ENCODE data around the gene DEXI. TPM values are rescaled to one million over a fixed set of nuclear protein-coding genes. Genes with fewer than 3 reads are reported as not detected.
"Not testable (repeated sequence)": the region's sequence is repeated elsewhere in the genome, so short reads cannot be mapped to it uniquely, and the experiment has no call there.

Gene DEXI
- total RNA-seq, 1 donor from 2014 or later, result 42.8 TPM

DNA sequence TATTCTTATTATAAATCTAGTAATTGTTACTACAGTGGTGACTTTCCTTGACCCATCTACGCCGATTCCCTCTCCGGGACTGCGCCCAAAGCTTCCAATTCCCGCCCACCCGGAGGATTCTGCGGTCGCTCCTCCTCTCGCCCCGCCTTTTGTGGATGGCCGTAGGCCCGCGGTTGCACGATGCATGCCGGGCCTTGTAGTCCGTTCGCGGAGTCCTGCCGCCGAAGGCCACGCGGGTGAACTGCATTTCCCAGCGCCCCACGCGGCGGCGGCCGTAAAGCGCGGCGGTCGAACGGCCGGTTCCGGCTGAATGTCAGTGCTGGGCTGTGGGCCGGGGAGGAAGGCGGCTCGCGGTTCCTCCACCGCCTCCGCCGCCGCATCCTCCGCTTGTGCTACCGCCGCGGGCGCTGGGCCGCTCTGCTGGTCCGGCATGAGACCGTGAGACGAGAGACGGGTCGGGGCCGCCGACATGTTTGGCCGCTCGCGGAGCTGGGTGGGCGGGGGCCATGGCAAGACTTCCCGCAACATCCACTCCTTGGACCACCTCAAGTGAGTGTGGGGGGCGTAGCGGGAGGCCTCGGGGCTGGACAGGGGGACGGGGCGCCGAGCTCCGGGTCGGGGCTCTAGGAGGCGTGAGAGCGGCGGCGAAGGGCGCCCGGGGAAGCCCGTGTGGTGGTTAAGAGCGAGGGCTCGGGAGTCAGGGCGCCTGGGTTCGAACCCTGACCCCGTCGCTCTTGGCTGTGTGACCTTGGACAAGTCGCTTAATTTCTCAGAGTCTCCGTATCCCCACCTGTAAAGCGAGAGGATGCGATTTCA is 2.2 kb upstream of the DEXI start, which contains the start of gene CLEC16A:
CLEC16A (plus strand) TSS at position 316 of the 816 bp plus-strand sequence; CDS start at position 470, 154 bp downstream.
- no peaks in the 10 kb centered on the region for H3K27me3 ChIP-seq (ENCODE audit: control insufficient read depth in 3 of 3, insufficient read depth in 3 of 3, low read length in 3 of 3)
- peak within 1 kb of the TSS; percentile 70 to 88 (median 82) for H3K4me3 ChIP-seq (ENCODE audit: low read length in 3 of 3)
- H3K27ac ChIP-seq (ENCODE audit: low read depth, low read length), result peak within 1 kb of the TSS; percentile 82
- peak within 1 kb of the TSS; percentile 71 to 87 (median 76) for H3K9ac ChIP-seq (ENCODE audit: low read depth in 1 of 3, low read length in 3 of 3)
- H3K36me3 ChIP-seq (ENCODE audit: control insufficient read depth in 3 of 3, insufficient read depth in 3 of 3, low read length in 3 of 3), result no peaks in the 10 kb centered on the region
- no peaks in the 10 kb centered on the region for H3K9me3 ChIP-seq (ENCODE audit: control insufficient read depth in 3 of 3, low read length in 3 of 3)
- H3K4me1 ChIP-seq (ENCODE audit: control insufficient read depth in 3 of 3, insufficient read depth in 3 of 3, low read length in 3 of 3), result peaks cover 44 to 59% (median 56%) of the 10 kb centered on the region in 3 donors

DNA sequence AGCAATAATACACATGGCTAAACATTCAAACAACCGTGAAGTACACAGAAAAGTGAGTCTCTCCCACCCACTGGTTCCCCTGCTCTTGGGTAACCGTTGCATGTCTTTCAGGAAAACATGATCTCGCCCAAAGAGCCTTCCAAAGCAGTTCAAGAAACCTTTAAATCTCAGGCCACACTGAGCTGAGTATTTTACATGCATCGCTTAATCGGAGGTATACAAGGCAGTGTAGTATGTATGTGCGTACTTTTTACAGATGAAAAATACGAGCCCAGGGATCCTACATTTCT is 741 bp upstream of the DEXI start:
- Histone ChIP-seq H3K9me3 (ENCODE audit: control insufficient read depth in 3 of 3, low read length in 3 of 3) (no peaks in the 10 kb centered on the region), H3K4me3 (ENCODE audit: low read length in 3 of 3) (peak overlapping the region in 1 of 3 donors; percentile 82), H3K27me3 (ENCODE audit: control insufficient read depth in 3 of 3, insufficient read depth in 3 of 3, low read length in 3 of 3) (no peaks in the 10 kb centered on the region), H3K9ac (ENCODE audit: low read depth in 1 of 3, low read length in 3 of 3) (peak overlapping the region; percentile 79 to 87 (median 81)), H3K27ac (ENCODE audit: low read depth, low read length) (peak overlapping the region; percentile 82), H3K4me1 (ENCODE audit: control insufficient read depth in 3 of 3, insufficient read depth in 3 of 3, low read length in 3 of 3) (peaks cover 59 to 73% (median 70%) of the 10 kb centered on the region in 3 donors), H3K36me3 (ENCODE audit: control insufficient read depth in 3 of 3, insufficient read depth in 3 of 3, low read length in 3 of 3) (peaks cover 0 to 2% (median 0%) of the 10 kb centered on the region in 3 donors)

DNA sequence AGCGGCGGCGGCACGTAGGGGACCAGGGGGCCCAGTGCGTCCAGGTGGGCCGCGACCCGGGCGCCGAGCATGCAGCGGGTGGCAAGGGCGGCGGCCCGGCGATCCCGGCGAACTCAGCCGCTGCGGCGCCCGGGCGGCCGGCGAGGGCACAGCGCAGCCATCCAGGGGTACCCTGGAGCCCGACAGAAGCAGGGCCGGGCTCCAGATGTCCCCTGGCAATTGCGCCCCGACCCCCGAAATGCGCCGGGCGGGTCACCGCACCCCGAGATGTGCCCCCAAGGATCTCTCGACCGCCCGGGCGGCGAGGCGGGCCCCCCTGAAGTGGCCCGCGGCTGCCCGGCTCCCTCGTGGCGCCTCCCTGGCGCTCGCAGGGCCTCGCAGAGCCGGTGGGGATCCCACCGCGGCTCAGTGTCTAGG is 325 bp downstream of the DEXI start:
- peak overlapping the region; percentile 82 to 95 (median 95) for H3K4me3 ChIP-seq (ENCODE audit: low read length in 3 of 3)
- peaks cover 69 to 79% (median 77%) of the 10 kb centered on the region in 3 donors for H3K4me1 ChIP-seq (ENCODE audit: control insufficient read depth in 3 of 3, insufficient read depth in 3 of 3, low read length in 3 of 3)
- H3K27ac ChIP-seq (ENCODE audit: low read depth, low read length), result peak overlapping the region; percentile 82
- not testable (repeated sequence) for H3K9me3 ChIP-seq (ENCODE audit: control insufficient read depth in 3 of 3, low read length in 3 of 3); H3K27me3 ChIP-seq (ENCODE audit: control insufficient read depth in 3 of 3, insufficient read depth in 3 of 3, low read length in 3 of 3); H3K36me3 ChIP-seq (ENCODE audit: control insufficient read depth in 3 of 3, insufficient read depth in 3 of 3, low read length in 3 of 3)
- H3K9ac ChIP-seq (ENCODE audit: low read depth in 1 of 3, low read length in 3 of 3), result peak overlapping the region; percentile 86 to 97 (median 91)

DNA sequence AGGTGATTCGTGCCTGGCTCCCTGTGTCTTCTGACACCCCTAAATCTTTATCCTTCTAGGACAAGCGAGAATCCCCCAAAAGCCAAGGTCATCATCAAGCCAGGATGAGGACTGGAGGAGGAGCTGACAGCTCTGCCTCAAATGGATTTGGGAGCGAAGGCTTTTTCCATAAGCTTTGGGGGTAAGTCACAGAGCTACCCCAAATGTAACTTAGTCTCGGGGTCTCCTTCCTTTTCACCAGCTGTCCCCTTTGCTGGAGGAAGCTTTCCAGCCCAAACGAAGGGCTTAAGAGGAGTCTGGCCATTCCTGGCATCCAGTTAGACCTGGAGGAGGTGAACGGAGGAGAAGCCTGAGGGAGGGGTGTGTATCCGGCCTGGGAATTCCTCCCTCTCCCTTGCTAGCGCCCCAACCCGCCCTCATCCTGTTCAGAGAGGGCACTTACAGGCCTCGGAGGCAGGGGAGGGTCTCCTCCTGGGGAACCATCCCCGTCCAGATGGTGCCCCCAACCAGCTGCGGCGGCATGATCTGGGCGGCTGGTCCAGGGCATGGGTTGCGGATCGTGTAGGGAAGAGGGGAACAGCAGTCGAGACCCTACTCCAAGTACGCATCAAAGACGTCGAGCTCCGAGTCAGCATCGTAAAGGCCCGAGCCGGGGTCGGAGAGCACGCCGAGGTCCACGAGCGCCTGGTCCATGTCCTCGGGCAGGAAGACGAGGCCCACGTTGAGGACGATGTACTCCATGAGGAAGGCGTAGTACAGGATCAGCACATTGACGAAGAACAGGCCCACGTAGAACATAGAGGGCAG is 938 bp downstream of the DEXI start:
- H3K4me3 ChIP-seq (ENCODE audit: low read length in 3 of 3), result peak overlapping the region; percentile 82 to 95 (median 95)
- peaks cover 75 to 83% (median 78%) of the 10 kb centered on the region in 3 donors for H3K4me1 ChIP-seq (ENCODE audit: control insufficient read depth in 3 of 3, insufficient read depth in 3 of 3, low read length in 3 of 3)
- H3K36me3 ChIP-seq (ENCODE audit: control insufficient read depth in 3 of 3, insufficient read depth in 3 of 3, low read length in 3 of 3), result peaks cover 0 to 3% (median 2%) of the 10 kb centered on the region in 3 donors
- H3K9me3 ChIP-seq (ENCODE audit: control insufficient read depth in 3 of 3, low read length in 3 of 3), result no peaks in the 10 kb centered on the region
- H3K27me3 ChIP-seq (ENCODE audit: control insufficient read depth in 3 of 3, insufficient read depth in 3 of 3, low read length in 3 of 3), result no peaks in the 10 kb centered on the region
- H3K9ac ChIP-seq (ENCODE audit: low read depth in 1 of 3, low read length in 3 of 3), result peak overlapping the region; percentile 86 to 97 (median 91)
- peak overlapping the region; percentile 82 for H3K27ac ChIP-seq (ENCODE audit: low read depth, low read length)

GRCh38 chr16:10940501-10941079 is 1.7 kb downstream of the DEXI start:
- Histone ChIP-seq H3K9ac (ENCODE audit: low read depth in 1 of 3, low read length in 3 of 3) (peak overlapping the region; percentile 86 to 97 (median 91)), H3K36me3 (ENCODE audit: control insufficient read depth in 3 of 3, insufficient read depth in 3 of 3, low read length in 3 of 3) (peaks cover 0 to 4% (median 2%) of the 10 kb centered on the region in 3 donors), H3K27ac (ENCODE audit: low read depth, low read length) (peak overlapping the region; percentile 82), H3K4me3 (ENCODE audit: low read length in 3 of 3) (peak overlapping the region; percentile 82 to 95 (median 95)), H3K9me3 (ENCODE audit: control insufficient read depth in 3 of 3, low read length in 3 of 3) (no peaks in the 10 kb centered on the region), H3K27me3 (ENCODE audit: control insufficient read depth in 3 of 3, insufficient read depth in 3 of 3, low read length in 3 of 3) (no peaks in the 10 kb centered on the region), H3K4me1 (ENCODE audit: control insufficient read depth in 3 of 3, insufficient read depth in 3 of 3, low read length in 3 of 3) (peaks cover 75 to 82% (median 78%) of the 10 kb centered on the region in 3 donors)

- peaks cover 0 to 4% (median 2%) of the 10 kb centered on the region in 3 donors for H3K36me3 ChIP-seq (ENCODE audit: control insufficient read depth in 3 of 3, insufficient read depth in 3 of 3, low read length in 3 of 3)
- H3K4me3 ChIP-seq (ENCODE audit: low read length in 3 of 3), result peak overlapping the region; percentile 82 to 95 (median 95)
- no peaks in the 10 kb centered on the region for H3K27me3 ChIP-seq (ENCODE audit: control insufficient read depth in 3 of 3, insufficient read depth in 3 of 3, low read length in 3 of 3)
- H3K9ac ChIP-seq (ENCODE audit: low read depth in 1 of 3, low read length in 3 of 3), result peak overlapping the region; percentile 86 to 97 (median 91)
- H3K9me3 ChIP-seq (ENCODE audit: control insufficient read depth in 3 of 3, low read length in 3 of 3), result no peaks in the 10 kb centered on the region
- H3K4me1 ChIP-seq (ENCODE audit: control insufficient read depth in 3 of 3, insufficient read depth in 3 of 3, low read length in 3 of 3), result peaks cover 71 to 83% (median 78%) of the 10 kb centered on the region in 3 donors
- peak overlapping the region; percentile 82 for H3K27ac ChIP-seq (ENCODE audit: low read depth, low read length)
Observed at GRCh38 chr16:10939649-10940234, 2.5 kb downstream of the DEXI start.

DNA sequence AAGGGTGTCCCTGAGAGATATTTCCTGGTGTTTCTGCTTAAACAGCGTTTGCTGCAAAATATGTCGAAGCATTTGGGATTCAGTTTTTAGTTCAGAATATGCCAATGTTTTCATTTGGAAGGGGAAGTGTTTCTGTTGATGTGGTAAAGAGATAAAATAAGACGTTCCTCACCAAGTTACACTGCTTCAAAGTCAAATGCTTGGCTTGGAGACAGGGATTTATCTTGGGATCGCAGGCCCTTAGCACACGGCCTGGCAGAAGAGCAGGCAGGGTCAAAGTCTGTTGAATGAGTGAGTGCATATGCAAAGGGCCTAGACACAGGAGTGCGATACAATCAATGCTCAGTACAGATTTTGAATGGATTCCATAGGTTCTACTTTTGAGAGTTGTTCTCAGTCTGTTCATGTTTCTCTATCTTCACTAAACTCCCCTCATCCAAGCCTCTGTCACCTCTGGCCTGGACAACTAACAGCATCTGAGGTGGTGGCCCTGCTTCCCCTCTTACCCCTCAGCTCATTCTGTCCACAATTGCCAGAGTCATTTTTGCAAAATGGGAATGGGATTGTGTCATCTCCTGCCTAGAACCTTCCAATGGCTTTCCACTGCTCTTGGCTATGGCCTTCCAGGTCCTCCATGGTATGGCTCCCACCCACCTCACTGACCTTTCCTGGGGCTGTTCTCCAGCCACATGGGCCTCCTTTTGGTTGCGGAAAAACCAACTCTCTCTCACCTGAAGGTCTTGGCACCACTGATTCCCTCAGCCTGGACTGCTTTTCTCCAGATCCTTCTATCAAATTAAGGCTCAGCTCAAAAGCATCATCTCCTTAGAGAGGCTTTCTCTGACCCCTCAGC is 3.2 kb downstream of the DEXI start:
- Histone ChIP-seq H3K36me3 (ENCODE audit: control insufficient read depth in 3 of 3, insufficient read depth in 3 of 3, low read length in 3 of 3) (peaks cover 0 to 4% (median 2%) of the 10 kb centered on the region in 3 donors), H3K4me3 (ENCODE audit: low read length in 3 of 3) (peak overlapping the region; percentile 82 to 95 (median 95)), H3K9ac (ENCODE audit: low read depth in 1 of 3, low read length in 3 of 3) (peak overlapping the region; percentile 81 to 97 (median 91)), H3K27ac (ENCODE audit: low read depth, low read length) (peak overlapping the region; percentile 82), H3K9me3 (ENCODE audit: control insufficient read depth in 3 of 3, low read length in 3 of 3) (no peaks in the 10 kb centered on the region), H3K4me1 (ENCODE audit: control insufficient read depth in 3 of 3, insufficient read depth in 3 of 3, low read length in 3 of 3) (peaks cover 78 to 90% (median 84%) of the 10 kb centered on the region in 3 donors), H3K27me3 (ENCODE audit: control insufficient read depth in 3 of 3, insufficient read depth in 3 of 3, low read length in 3 of 3) (no peaks in the 10 kb centered on the region)

DNA sequence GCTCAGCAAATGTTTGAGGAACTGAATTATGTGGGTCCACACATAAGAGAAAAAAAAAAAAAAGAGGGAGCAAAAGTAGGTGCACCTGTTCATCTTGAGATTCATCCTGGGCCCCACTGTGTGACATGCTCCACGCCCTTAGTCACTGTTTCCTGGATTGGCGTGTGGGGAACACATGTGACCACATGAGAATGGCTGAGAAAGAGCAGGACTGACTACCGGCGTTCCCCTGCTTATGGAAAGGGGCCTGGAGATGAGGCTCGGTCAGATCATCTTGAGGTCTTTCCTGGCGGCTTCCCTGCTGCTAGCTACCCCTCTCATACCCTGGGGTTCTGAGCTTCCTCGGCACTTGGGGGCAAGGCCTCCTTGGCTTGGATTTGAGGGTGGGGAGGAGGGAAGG is 3.9 kb downstream of the DEXI start:
- no peaks in the 10 kb centered on the region for H3K9me3 ChIP-seq (ENCODE audit: control insufficient read depth in 3 of 3, low read length in 3 of 3)
- peaks cover 2 to 9% (median 8%) of the 10 kb centered on the region in 3 donors for H3K36me3 ChIP-seq (ENCODE audit: control insufficient read depth in 3 of 3, insufficient read depth in 3 of 3, low read length in 3 of 3)
- H3K4me1 ChIP-seq (ENCODE audit: control insufficient read depth in 3 of 3, insufficient read depth in 3 of 3, low read length in 3 of 3), result peaks cover 82 to 90% (median 85%) of the 10 kb centered on the region in 3 donors
- H3K27ac ChIP-seq (ENCODE audit: low read depth, low read length), result peak overlapping the region; percentile 82
- peak overlapping the region; percentile 81 to 97 (median 91) for H3K9ac ChIP-seq (ENCODE audit: low read depth in 1 of 3, low read length in 3 of 3)
- H3K4me3 ChIP-seq (ENCODE audit: low read length in 3 of 3), result peak overlapping the region; percentile 62 to 95 (median 82)
- H3K27me3 ChIP-seq (ENCODE audit: control insufficient read depth in 3 of 3, insufficient read depth in 3 of 3, low read length in 3 of 3), result no peaks in the 10 kb centered on the region

Data from skeletal muscle tissue (tissue), 4 donors.